OCI-LY7 (cell line): ENCODE measurements around the gene ZNF485.

Source experiments
- CTCF ChIP-seq: fragments of 200-600 bp; sonication (generic); conservative IDR thresholded peaks from 2 replicates; pipeline ENCODE4 v1.5.1; 2014; ENCODE audit warnings: mild to moderate bottlenecking, antibody characterized with exemption, low read length, moderate library complexity, mixed read lengths
- EZH2phosphoT487 ChIP-seq: fragments of 200-600 bp; sonication (generic); IDR thresholded peaks from 2 replicates; pipeline ENCODE4 v1.6.1; 2018; ENCODE audit warnings: low read depth, borderline replicate concordance, mild to moderate bottlenecking, mixed run types, antibody characterized with exemption, low read length, moderate library complexity, mixed read lengths

GRCh38 chr10:43607199-43607573 is 948 bp downstream of the ZNF485 start:
- TF ChIP-seq CTCF (no peak), EZH2phosphoT487 (no peak)
